Measurements from ENCODE around the gene CALN1.

DNA sequence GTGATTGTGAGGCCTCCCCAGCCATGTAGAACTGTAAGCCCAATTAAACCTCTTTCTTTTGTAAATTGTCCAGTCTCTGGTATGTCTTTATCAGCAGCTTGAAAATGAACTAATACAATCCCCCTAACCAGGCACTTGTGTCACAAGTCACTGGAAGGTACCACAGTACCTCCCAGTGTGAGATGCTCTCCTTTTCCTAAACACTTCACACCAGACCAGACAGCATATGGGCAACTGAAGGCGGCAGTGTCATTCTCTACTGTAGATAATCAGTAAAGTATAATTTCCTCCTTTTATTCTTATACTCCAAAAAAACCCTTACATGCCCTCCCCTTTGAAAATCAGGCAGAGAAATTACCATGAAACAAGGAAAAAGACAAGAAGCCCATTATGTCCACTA lies 113.2 kb downstream of the CALN1 start:
- TF ChIP-seq POLR2A (IDR thresholded peaks at IDR 0.05) (no peak), CTCF (IDR thresholded peaks at IDR 0.05) (no peak)
